ENCODE results near the gene CNTNAP5.

GRCh38 chr2:124145982-124146381 is 120.9 kb downstream of the CNTNAP5 start:
- TF ChIP-seq CTCF (IDR thresholded peaks at IDR 0.05; ENCODE audit: low read depth, low read length) (no peak), POLR2A (IDR thresholded peaks at IDR 0.05; ENCODE audit: extremely low read depth, insufficient read length) (no peak), MAX (IDR thresholded peaks at IDR 0.05; ENCODE audit: low read depth, low read length) (no peak), MYC (IDR thresholded peaks at IDR 0.05; ENCODE audit: low read depth, low read length) (no peak)
